Ascending aorta (tissue), 2 donors: ENCODE data around the gene ABHD17A. TPM values are rescaled to one million over a fixed set of nuclear protein-coding genes. Genes with fewer than 3 reads are reported as not detected.

ENCODE experiments used
- DNase-seq, 2 donors: peaks; one replicate each; pipeline ENCODE4 v3.0.0-alpha.2; 2019; ENCODE audit warnings: low spot score in 2 of 2
- H3K27ac ChIP-seq, 2 donors: fragments of 200-600 bp; sonication (generic); one replicate each; pipeline ENCODE4 v1.5.1; 2016 to 2017; ENCODE audit warnings: mild to moderate bottlenecking in 1 of 2
- H3K27me3 ChIP-seq: fragments of 200-600 bp; sonication (generic); one replicate; pipeline ENCODE4 v1.5.1; 2017
- H3K36me3 ChIP-seq, 2 donors: fragments of 200-600 bp; sonication (generic); one replicate each; pipeline ENCODE4 v1.5.1; 2016
- H3K4me1 ChIP-seq, 2 donors: fragments of 200-600 bp; sonication (generic); one replicate each; pipeline ENCODE4 v1.5.1; 2016 to 2017; ENCODE audit warnings: mild to moderate bottlenecking in 1 of 2
- H3K4me3 ChIP-seq, 2 donors: fragments of 200-600 bp; sonication (generic); one replicate each; pipeline ENCODE4 v1.5.1; 2016 to 2017; ENCODE audit warnings: mild to moderate bottlenecking in 1 of 2
- H3K9me3 ChIP-seq, 2 donors: fragments of 200-600 bp; sonication (generic); one replicate each; pipeline ENCODE4 v1.5.1; 2016
- intact Hi-C: fragments of 100-400 bp; cut with DNase I; formaldehyde crosslinking; loops from one replicate; pipeline ENCODE4 v1.15.1; 2023
- total RNA-seq: library from RNA; depleted of rRNA; stranded (reverse); fragments of >200 nt; gene quantifications from one replicate; pipeline ENCODE4 v1.1.0, GENCODE V29; 2016
- TF ChIP-seq, protein P1 (sequence below), 3 experiments: fragments of 200-600 bp in 2 of 3; fragments of 450-650 bp in 1 of 3; sonication (generic) in 2 of 3; IDR thresholded peaks; one replicate each; pipeline ENCODE4 v1.5.1; 2016 to 2019; ENCODE audit warnings: antibody characterized with exemption in 3 of 3, mild to moderate bottlenecking in 1 of 3, moderate library complexity in 1 of 3

Gene ABHD17A
- total RNA-seq, 1 donor from 2014 or later: 278 TPM

DNA sequence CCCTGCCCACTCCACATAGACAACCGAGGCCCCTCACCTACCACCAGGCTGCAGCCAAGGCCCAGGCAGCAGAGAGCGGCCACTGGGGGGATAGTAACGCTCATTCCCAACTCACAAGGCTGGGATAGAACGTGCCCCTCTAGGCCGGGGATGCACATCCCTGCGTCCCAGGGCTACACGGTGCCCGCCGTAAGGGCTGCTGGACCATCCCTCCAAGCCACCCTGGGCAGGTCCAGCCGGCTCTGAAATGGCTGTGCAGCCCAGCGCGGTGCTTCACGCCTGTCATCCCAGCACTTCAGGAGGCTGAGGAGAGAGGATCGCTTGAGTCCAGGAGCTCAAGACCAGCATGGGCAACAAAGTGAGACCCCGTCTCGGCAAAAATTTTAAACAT is 40.2 kb downstream of the ABHD17A start:
- DNase-seq: no peak
- Histone ChIP-seq H3K4me1 (peaks cover 10 to 37% of the 10 kb centered on the region in 2 donors), H3K4me3 (no peak overlapping the region), H3K27me3 (no peaks in the 10 kb centered on the region), H3K27ac (no peak overlapping the region), H3K9me3 (no peaks in the 10 kb centered on the region), H3K36me3 (peaks cover 3 to 8% of the 10 kb centered on the region in 2 donors)
- TF ChIP-seq, protein P1, sequence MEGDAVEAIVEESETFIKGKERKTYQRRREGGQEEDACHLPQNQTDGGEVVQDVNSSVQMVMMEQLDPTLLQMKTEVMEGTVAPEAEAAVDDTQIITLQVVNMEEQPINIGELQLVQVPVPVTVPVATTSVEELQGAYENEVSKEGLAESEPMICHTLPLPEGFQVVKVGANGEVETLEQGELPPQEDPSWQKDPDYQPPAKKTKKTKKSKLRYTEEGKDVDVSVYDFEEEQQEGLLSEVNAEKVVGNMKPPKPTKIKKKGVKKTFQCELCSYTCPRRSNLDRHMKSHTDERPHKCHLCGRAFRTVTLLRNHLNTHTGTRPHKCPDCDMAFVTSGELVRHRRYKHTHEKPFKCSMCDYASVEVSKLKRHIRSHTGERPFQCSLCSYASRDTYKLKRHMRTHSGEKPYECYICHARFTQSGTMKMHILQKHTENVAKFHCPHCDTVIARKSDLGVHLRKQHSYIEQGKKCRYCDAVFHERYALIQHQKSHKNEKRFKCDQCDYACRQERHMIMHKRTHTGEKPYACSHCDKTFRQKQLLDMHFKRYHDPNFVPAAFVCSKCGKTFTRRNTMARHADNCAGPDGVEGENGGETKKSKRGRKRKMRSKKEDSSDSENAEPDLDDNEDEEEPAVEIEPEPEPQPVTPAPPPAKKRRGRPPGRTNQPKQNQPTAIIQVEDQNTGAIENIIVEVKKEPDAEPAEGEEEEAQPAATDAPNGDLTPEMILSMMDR (IDR thresholded peaks at IDR 0.05): no peak
- intact Hi-C loops: no loop called here

DNA sequence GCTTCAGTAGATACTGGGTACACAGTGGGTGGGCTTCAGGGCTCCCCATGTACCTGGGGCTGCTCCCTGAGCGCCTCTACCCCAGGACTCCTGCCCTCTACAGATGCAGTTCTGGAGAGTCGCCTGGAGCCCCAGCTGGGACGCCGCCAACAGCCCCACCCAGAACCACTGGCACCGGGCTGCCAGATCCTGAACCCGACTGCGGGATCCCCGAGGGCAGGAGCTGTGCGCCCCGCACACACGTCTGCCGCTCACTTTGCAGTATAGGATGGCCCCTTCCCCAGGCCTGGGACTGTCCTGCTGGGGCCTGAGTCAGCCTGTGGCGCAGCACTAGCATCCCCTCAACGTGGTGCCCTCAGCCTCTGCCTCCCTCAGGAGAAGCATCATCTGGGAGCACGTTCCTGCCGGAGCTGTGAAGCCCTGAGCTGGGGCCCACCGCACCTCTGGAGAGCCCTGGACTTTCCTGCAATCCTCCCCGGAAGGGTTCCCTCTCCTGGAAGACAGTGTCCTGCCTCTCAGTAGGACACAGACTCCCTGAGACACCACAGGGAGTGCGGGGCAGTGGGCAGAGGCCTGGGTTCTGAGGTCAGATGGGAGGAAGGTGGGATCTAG is 40.7 kb downstream of the ABHD17A start:
- Histone ChIP-seq H3K36me3 (peaks cover 3 to 8% of the 10 kb centered on the region in 2 donors), H3K27ac (no peak overlapping the region), H3K27me3 (no peaks in the 10 kb centered on the region), H3K9me3 (no peaks in the 10 kb centered on the region), H3K4me3 (no peak overlapping the region), H3K4me1 (peaks cover 10 to 37% of the 10 kb centered on the region in 2 donors)
- DNase-seq: no peak
- TF ChIP-seq, protein P1 (IDR thresholded peaks at IDR 0.05): no peak
- intact Hi-C loops: no loop called here

DNA sequence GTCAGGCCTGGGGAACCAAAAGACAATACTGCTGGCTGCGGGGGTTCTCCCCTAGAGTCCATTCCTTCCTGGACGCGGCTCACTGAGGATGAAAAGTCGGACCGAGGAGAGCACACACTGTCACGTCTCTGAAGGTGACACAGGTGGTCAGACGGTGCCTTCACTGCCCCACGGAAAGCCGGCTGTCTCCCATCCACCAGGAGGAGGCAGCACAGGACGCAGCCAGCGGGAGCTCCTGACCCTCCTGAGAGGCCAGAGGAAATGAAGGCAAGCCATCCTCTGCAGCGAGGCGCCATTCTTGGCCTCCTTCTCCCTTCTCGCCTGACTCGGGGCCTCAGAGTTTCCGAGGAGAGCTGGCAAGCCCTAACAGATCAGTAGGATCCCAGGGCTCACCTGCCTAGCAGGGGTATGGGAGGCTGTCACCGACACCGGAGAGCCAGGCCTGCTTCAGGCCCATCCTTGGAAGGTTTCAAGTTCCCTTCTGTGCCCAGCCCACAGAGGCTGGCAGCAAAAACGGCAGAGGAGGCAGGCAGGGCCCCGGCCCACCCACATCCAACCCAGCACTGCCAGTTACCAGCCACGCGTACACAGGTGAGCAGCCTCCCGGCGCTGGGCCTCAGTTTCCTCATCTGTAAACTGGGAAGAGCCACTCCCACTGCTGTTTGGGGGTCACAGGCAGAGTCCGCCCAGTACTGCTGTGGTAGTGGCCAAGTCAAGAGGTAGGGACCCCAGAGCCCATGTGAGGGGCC is 41.5 kb downstream of the ABHD17A start:
- no peak overlapping the region for H3K27ac ChIP-seq
- no peak overlapping the region for H3K4me3 ChIP-seq
- peaks cover 3 to 8% of the 10 kb centered on the region in 2 donors for H3K36me3 ChIP-seq
- TF ChIP-seq, protein P1 (IDR thresholded peaks at IDR 0.05): no peak
- DNase-seq: no peak
- peaks cover 10 to 37% of the 10 kb centered on the region in 2 donors for H3K4me1 ChIP-seq
- H3K27me3 ChIP-seq: no peaks in the 10 kb centered on the region
- intact Hi-C loops: no loop called here
- no peaks in the 10 kb centered on the region for H3K9me3 ChIP-seq

DNA sequence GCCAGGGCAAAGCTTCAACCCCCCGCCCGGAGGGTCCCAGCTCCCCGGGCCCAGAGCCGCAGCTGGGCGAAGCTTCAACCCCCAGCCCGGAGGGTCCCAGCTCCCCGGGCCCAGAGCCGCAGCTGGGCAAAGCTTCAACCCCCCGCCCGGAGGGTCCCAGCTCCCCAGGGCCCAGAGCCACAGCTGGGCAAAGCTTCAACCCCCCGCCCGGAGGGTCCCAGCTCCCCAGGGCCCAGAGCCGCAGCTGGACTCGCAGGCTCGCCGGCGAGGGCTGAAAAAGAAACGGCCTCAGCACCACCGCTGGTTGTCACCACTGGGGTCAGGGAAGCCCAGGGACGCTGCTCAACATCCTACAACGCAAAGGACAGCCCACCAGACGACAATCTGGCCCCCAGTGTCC is 42.2 kb downstream of the ABHD17A start:
- peaks cover 10 to 37% of the 10 kb centered on the region in 2 donors for H3K4me1 ChIP-seq

DNA sequence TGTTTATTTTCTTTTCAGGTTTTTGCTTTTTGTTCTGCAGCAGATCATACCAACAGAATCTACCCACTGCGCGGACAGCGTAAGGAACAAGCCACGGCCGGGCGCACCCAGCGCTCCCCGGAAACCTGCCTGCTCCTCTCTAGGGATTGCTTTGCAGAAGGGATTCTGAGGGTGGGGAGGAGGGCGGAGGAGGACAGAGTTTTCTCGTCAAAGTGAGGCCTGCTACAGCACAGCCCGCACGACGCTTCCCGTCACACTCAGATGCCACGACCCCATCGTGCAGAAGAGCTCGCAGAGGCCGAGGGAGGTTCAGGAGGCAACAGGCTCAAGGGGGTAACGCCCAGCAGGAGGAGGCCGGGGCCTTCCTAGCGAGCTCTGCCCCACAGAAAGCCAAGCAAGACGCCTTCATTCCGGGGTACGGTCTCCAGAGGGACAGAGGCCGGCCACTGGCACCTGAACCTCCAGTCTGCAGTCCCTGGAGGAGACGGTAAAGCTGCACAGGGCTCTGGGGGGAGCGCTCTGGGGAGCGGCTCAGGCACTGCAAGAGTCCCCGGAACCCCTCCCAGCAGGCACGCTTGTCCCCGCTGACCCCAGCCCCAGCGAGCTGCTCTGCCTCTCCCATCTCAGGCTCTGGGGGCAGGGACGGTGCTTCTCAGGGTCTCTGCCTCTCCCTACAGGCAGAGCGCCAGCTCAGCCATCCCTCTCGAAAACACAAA is 43.9 kb downstream of the ABHD17A start:
- no peaks in the 10 kb centered on the region for H3K9me3 ChIP-seq
- H3K4me3 ChIP-seq: no peak overlapping the region
- intact Hi-C loops: no loop called here
- H3K36me3 ChIP-seq: peaks cover 3 to 8% of the 10 kb centered on the region in 2 donors
- TF ChIP-seq, protein P1 (IDR thresholded peaks at IDR 0.05): no peak
- peaks cover 4 to 25% of the 10 kb centered on the region in 2 donors for H3K4me1 ChIP-seq
- H3K27me3 ChIP-seq: no peaks in the 10 kb centered on the region
- DNase-seq: no peak
- H3K27ac ChIP-seq: no peak overlapping the region

More for the DNA sequence above, 42.2 kb downstream of the ABHD17A start:
- Histone ChIP-seq H3K9me3 (no peaks in the 10 kb centered on the region), H3K4me3 (no peak overlapping the region), H3K36me3 (peaks cover 3 to 8% of the 10 kb centered on the region in 2 donors), H3K27ac (no peak overlapping the region), H3K27me3 (no peaks in the 10 kb centered on the region)
- intact Hi-C loops: no loop called here
- TF ChIP-seq, protein P1 (IDR thresholded peaks at IDR 0.05): no peak
- DNase-seq: no peak
